GM12875 (cell line): ENCODE measurements around the gene C2orf76.

Experiments
- H3K4me3 ChIP-seq: one replicate; pipeline ENCODE4 v1.5.1; 2011; ENCODE audit warnings: low read depth, low read length, control low read depth
- CTCF ChIP-seq: IDR thresholded peaks from 2 replicates; pipeline ENCODE4 v1.5.1; 2011; ENCODE audit warnings: low read depth, mild to moderate bottlenecking, control low read depth, inconsistent platforms, low read length, moderate library complexity, borderline replicate concordance; ENCODE audit not compliant: insufficient read depth

C2orf76 gene

GRCh38 chr2:119290859-119291587, 75.6 kb downstream of the C2orf76 start:
- no peak overlapping the region for H3K4me3 ChIP-seq

GRCh38 chr2:119289642-119290041, 77.0 kb downstream of the C2orf76 start:
- no peak overlapping the region for H3K4me3 ChIP-seq
- no peak for TF ChIP-seq CTCF

More at GRCh38 chr2:119290859-119291587, 75.6 kb downstream of the C2orf76 start:
- peak; percentile 83 for TF ChIP-seq CTCF

GRCh38 chr2:119289093-119289492, 77.5 kb downstream of the C2orf76 start:
- no peak for TF ChIP-seq CTCF
- H3K4me3 ChIP-seq = no peak overlapping the region

- no peak overlapping the region for H3K4me3 ChIP-seq
- TF ChIP-seq CTCF = no peak
These were observed 78.1 kb downstream of the C2orf76 start for GRCh38 chr2:119288576-119288975.

GRCh38 chr2:119286661-119287060, 80.0 kb downstream of the C2orf76 start:
- no peak overlapping the region for H3K4me3 ChIP-seq
- no peak for TF ChIP-seq CTCF

GRCh38 chr2:119283873-119284331, 82.7 kb downstream of the C2orf76 start:
- no peak for TF ChIP-seq CTCF
- no peak overlapping the region for H3K4me3 ChIP-seq

- no peak overlapping the region for H3K4me3 ChIP-seq
- no peak for TF ChIP-seq CTCF
These were observed 83.6 kb downstream of the C2orf76 start for GRCh38 chr2:119282996-119283511.
